Activated CD8-positive, alpha-beta T cell treated with anti-CD3 and anti-CD28 coated beads for 36 hours (primary cell): ENCODE measurements around the gene SIGLEC5. TPM values are rescaled to one million over a fixed set of nuclear protein-coding genes. Genes with fewer than 3 reads are reported as not detected.
"Not testable (repeated sequence)": the region's sequence is repeated elsewhere in the genome, so short reads cannot be mapped to it uniquely, and the experiment has no call there.

Experiments
- ATAC-seq: fragments of 200-7000 bp; cut with Tn5 transposase; one replicate; pipeline ENCODE4 v1.10.0; 2021; ENCODE audit warnings: mild to moderate bottlenecking, moderate library complexity
- CTCF ChIA-PET: fragments of 350-600 bp; sonication (Branson Sonifier 250); formaldehyde crosslinking; loops from one replicate; lab custom pipeline; 2021; ENCODE audit warnings: antibody characterized with exemption; lab: Charles Lee
- POLR2A ChIA-PET: fragments of 350-600 bp; sonication (Branson Sonifier 250); formaldehyde crosslinking; loops from one replicate; lab custom pipeline; 2021; ENCODE audit warnings: antibody characterized with exemption; lab: Charles Lee
- DNase-seq: peaks from one replicate; pipeline ENCODE4 v3.0.0-alpha.2; 2020
- H3K27ac Mint-ChIP-seq: one replicate; pipeline ENCODE4 v1.8.0; 2021; ENCODE audit warnings: mild to moderate bottlenecking, mixed read lengths
- H3K27me3 Mint-ChIP-seq: one replicate; pipeline ENCODE4 v1.8.0; 2021; ENCODE audit warnings: mixed read lengths
- H3K36me3 Mint-ChIP-seq: one replicate; pipeline ENCODE4 v1.8.0; 2021; ENCODE audit warnings: low read depth, mixed read lengths
- H3K4me1 Mint-ChIP-seq: one replicate; pipeline ENCODE4 v1.8.0; 2021; ENCODE audit warnings: low read depth, mixed read lengths
- H3K4me3 Mint-ChIP-seq: one replicate; pipeline ENCODE4 v1.8.0; 2021; ENCODE audit warnings: mild to moderate bottlenecking, moderate library complexity, mixed read lengths
- H3K9me3 Mint-ChIP-seq: one replicate; pipeline ENCODE4 v1.8.0; 2021; ENCODE audit warnings: mixed read lengths
- intact Hi-C: fragments of 100-400 bp; cut with micrococcal nuclease; formaldehyde crosslinking; loops from one replicate; pipeline ENCODE4 v1.10.0; 2022
- total RNA-seq, 2 experiments: library from RNA; stranded (reverse); gene quantifications; one replicate each; pipeline ENCODE4 v1.2.3, GENCODE V29; 2021
- TF ChIP-seq, protein P1 (sequence below): fragments of 200-600 bp; IDR thresholded peaks from one replicate; pipeline ENCODE4 v1.8.0; 2022; ENCODE audit warnings: antibody characterized with exemption, mild to moderate bottlenecking

The SIGLEC5 gene
- not detected for total RNA-seq

GRCh38 chr19:51630315-51630714 lies at the start of gene SIGLEC5:
TSS of gene SIGLEC5 (minus strand) at chr19:51630401. CDS start at chr19:51630335, 66 bp downstream.
- ATAC-seq, H3K4me1 Mint-ChIP-seq, H3K36me3 Mint-ChIP-seq, DNase-seq, intact Hi-C loops, POLR2A ChIA-PET, H3K27ac Mint-ChIP-seq, H3K9me3 Mint-ChIP-seq, H3K4me3 Mint-ChIP-seq: not testable (repeated sequence)
- peaks cover 14% of the 10 kb centered on the region for H3K27me3 Mint-ChIP-seq
- CTCF ChIA-PET, result interaction anchor here (0.8 kb wide), 1 partner anchor 115 kb away, joined by 3 read pairs; no protein-coding TSS in a partner anchor

- intact Hi-C loops, result no loop called here
- TF ChIP-seq, protein P1, sequence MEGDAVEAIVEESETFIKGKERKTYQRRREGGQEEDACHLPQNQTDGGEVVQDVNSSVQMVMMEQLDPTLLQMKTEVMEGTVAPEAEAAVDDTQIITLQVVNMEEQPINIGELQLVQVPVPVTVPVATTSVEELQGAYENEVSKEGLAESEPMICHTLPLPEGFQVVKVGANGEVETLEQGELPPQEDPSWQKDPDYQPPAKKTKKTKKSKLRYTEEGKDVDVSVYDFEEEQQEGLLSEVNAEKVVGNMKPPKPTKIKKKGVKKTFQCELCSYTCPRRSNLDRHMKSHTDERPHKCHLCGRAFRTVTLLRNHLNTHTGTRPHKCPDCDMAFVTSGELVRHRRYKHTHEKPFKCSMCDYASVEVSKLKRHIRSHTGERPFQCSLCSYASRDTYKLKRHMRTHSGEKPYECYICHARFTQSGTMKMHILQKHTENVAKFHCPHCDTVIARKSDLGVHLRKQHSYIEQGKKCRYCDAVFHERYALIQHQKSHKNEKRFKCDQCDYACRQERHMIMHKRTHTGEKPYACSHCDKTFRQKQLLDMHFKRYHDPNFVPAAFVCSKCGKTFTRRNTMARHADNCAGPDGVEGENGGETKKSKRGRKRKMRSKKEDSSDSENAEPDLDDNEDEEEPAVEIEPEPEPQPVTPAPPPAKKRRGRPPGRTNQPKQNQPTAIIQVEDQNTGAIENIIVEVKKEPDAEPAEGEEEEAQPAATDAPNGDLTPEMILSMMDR, result no peak
- POLR2A ChIA-PET, result no interaction called here
- CTCF ChIA-PET, result interaction anchor here (0.6 to 3.0 kb wide), 6 partner anchors 12 to 204 kb away, joined by 3 to 15 read pairs (median 4); no protein-coding TSS in a partner anchor
- Mint-ChIP-seq H3K9me3 (peaks cover 10% of the 10 kb centered on the region), H3K4me3 (peak overlapping the region; percentile 31), H3K27ac (peak overlapping the region; percentile 72), H3K36me3 (peaks cover 4% of the 10 kb centered on the region), H3K4me1 (peaks cover 15% of the 10 kb centered on the region), H3K27me3 (peaks cover 5% of the 10 kb centered on the region)
- DNase-seq (peak; percentile 87), ATAC-seq (peak; percentile 86)
These were observed 46.4 kb upstream of the SIGLEC5 start for GRCh38 chr19:51676566-51677083.

GRCh38 chr19:51675911-51676565 lies 45.8 kb upstream of the SIGLEC5 start:
- TF ChIP-seq, protein P1, result peak; percentile 35
- Mint-ChIP-seq H3K4me1 (peaks cover 15% of the 10 kb centered on the region), H3K4me3 (peak overlapping the region; percentile 31), H3K27ac (peak overlapping the region; percentile 72), H3K9me3 (peaks cover 10% of the 10 kb centered on the region)
- DNase-seq, H3K27me3 Mint-ChIP-seq, ATAC-seq, H3K36me3 Mint-ChIP-seq, intact Hi-C loops, POLR2A ChIA-PET: not testable (repeated sequence)
- CTCF ChIA-PET, result interaction anchor here (0.6 to 3.0 kb wide), 6 partner anchors 12 to 203 kb away, joined by 3 to 15 read pairs (median 4); no protein-coding TSS in a partner anchor

DNA sequence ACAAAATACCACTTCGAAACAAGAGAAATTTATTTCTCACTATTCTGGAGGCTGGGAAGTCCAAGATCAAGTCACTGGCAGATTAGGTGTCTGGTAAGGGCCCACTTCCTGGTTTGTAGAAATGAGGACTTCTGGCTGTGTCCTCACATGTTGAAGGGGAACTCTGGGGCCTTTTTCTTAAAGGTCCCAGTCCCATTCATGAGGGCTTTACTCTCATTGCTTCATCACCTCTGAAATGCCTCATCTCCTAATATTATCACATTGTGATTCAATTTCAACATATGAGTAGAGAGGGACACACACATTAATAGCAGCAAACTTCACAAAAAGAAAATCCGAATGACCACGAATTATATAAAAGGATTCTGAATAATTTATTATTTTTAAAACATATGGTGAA lies 38.0 kb upstream of the SIGLEC5 start:
- no peaks in the 10 kb centered on the region for H3K36me3 Mint-ChIP-seq
- CTCF ChIA-PET, result interaction anchor here (0.6 kb wide), 1 partner anchor 11 kb away, joined by 4 read pairs; no protein-coding TSS in a partner anchor
- no peak overlapping the region for H3K4me3 Mint-ChIP-seq
- peaks cover 2% of the 10 kb centered on the region for H3K9me3 Mint-ChIP-seq
- peaks cover 27% of the 10 kb centered on the region for H3K27me3 Mint-ChIP-seq
- no peak overlapping the region for H3K27ac Mint-ChIP-seq
- DNase-seq (no peak), ATAC-seq (no peak)
- TF ChIP-seq, protein P1, result no peak
- POLR2A ChIA-PET, result no interaction called here
- intact Hi-C loops, result no loop called here
- peaks cover 5% of the 10 kb centered on the region for H3K4me1 Mint-ChIP-seq

GRCh38 chr19:51664997-51665396 lies 34.8 kb upstream of the SIGLEC5 start:
- peaks cover 2% of the 10 kb centered on the region for H3K9me3 Mint-ChIP-seq
- no peak overlapping the region for H3K27ac Mint-ChIP-seq
- POLR2A ChIA-PET, result no interaction called here
- H3K4me1 Mint-ChIP-seq, result peaks cover 5% of the 10 kb centered on the region
- no peak for DNase-seq
- no peak for ATAC-seq
- intact Hi-C loops, result no loop called here
- CTCF ChIA-PET, result no interaction called here
- TF ChIP-seq, protein P1, result peak; percentile 19
- no peaks in the 10 kb centered on the region for H3K36me3 Mint-ChIP-seq
- H3K27me3 Mint-ChIP-seq, result peaks cover 37% of the 10 kb centered on the region
- H3K4me3 Mint-ChIP-seq, result no peak overlapping the region
